H54 (cell line): Measurements from ENCODE around the gene BLACAT1.
"Not testable (repeated sequence)": the region's sequence is repeated elsewhere in the genome, so short reads cannot be mapped to it uniquely, and the experiment has no call there.

ENCODE experiments used
- DNase-seq: peaks from one replicate; pipeline ENCODE4 v3.0.0; 2011; ENCODE audit warnings: low spot score, mixed read lengths; ENCODE audit not compliant: insufficient read length
- FAIRE-seq: peaks from 3 replicates; lab custom pipeline; 2011; peaks lifted over from hg19 to GRCh38; lab: Jason Lieb, UNC
- POLR2A ChIP-seq: IDR thresholded peaks from 2 replicates; pipeline ENCODE4 v1.6.1; 2011; ENCODE audit warnings: low read depth, mild to moderate bottlenecking, low read length

The BLACAT1 gene

GRCh38 chr1:205493241-205494085, 37.6 kb upstream of the BLACAT1 start:
- TF ChIP-seq POLR2A, result no peak
- no peak for FAIRE-seq
- peak; percentile 87 for DNase-seq

- FAIRE-seq (no peak), DNase-seq (no peak)
- no peak for TF ChIP-seq POLR2A
Measured at GRCh38 chr1:205492774-205493173, 36.9 kb upstream of the BLACAT1 start.

- no peak for TF ChIP-seq POLR2A
- FAIRE-seq (no peak), DNase-seq (no peak)
Measured at GRCh38 chr1:205492201-205492667, 36.4 kb upstream of the BLACAT1 start.

- no peak for FAIRE-seq
- TF ChIP-seq POLR2A, result no peak
Measured at GRCh38 chr1:205491794-205492193, 35.9 kb upstream of the BLACAT1 start.

GRCh38 chr1:205488074-205488723, 32.4 kb upstream of the BLACAT1 start:
- peak; percentile 68 for DNase-seq
- no peak for TF ChIP-seq POLR2A
- FAIRE-seq, result no peak

More at GRCh38 chr1:205491794-205492193, 35.9 kb upstream of the BLACAT1 start:
- DNase-seq, result no peak

- no peak for FAIRE-seq
- TF ChIP-seq POLR2A, result no peak
- DNase-seq, result no peak
Measured at GRCh38 chr1:205486258-205486657, 30.4 kb upstream of the BLACAT1 start.

GRCh38 chr1:205484985-205485967, 29.4 kb upstream of the BLACAT1 start:
- FAIRE-seq (peak; percentile 23), DNase-seq (peak; percentile 75)
- no peak for TF ChIP-seq POLR2A

GRCh38 chr1:205483372-205483771, 27.5 kb upstream of the BLACAT1 start:
- no peak for FAIRE-seq
- TF ChIP-seq POLR2A, result no peak
- no peak for DNase-seq

GRCh38 chr1:205482587-205482986, 26.7 kb upstream of the BLACAT1 start:
- DNase-seq, FAIRE-seq: not testable (repeated sequence)

- DNase-seq (no peak), FAIRE-seq (no peak)
- TF ChIP-seq POLR2A, result no peak
Measured at GRCh38 chr1:205481629-205482151, 25.8 kb upstream of the BLACAT1 start.

- TF ChIP-seq POLR2A, result no peak
- FAIRE-seq, result no peak
- no peak for DNase-seq
Measured at GRCh38 chr1:205481218-205481617, 25.4 kb upstream of the BLACAT1 start.

- no peak for FAIRE-seq
- DNase-seq, result no peak
- no peak for TF ChIP-seq POLR2A
Measured at GRCh38 chr1:205480349-205480985, 24.6 kb upstream of the BLACAT1 start.

- FAIRE-seq, DNase-seq: not testable (repeated sequence)
Measured at GRCh38 chr1:205478985-205479384, 23.1 kb upstream of the BLACAT1 start.
